K562 (cell line): ENCODE data around the gene LRRC47. TPM values are rescaled to one million over a fixed set of nuclear protein-coding genes. Genes with fewer than 3 reads are reported as not detected.

Experiments used
- ATAC-seq: fragments of 200-7000 bp; cut with Tn5 transposase; 3 replicates; pipeline ENCODE4 v1.9.1; 2020; ENCODE audit warnings: moderate library complexity
- BruUV-seq: library from RNA; stranded (reverse); fragments of 400-500 nt; replicated peaks from 2 replicates; lab custom pipeline; 2021; lab: Mats Ljungman, UMichigan
- CTCF ChIA-PET: fragments of 300-600 bp; formaldehyde crosslinking; extraction: SDS; loops from one replicate; lab custom pipeline; 2021; ENCODE audit warnings: low intra/inter-chr PET ratio; lab: Yijun Ruan, JAX
- POLR2A ChIA-PET: fragments of 300-600, 350-650 bp; sonication (Branson Sonifier 250); formaldehyde crosslinking; extraction: SDS; loops from one replicate; lab custom pipeline; 2021; ENCODE audit warnings: antibody characterized with exemption, inconsistent platforms; lab: Yijun Ruan, JAX
- DNase-seq, 4 experiments: peaks; one replicate each; pipeline versions ENCODE4 v3.0.0 to v3.0.0-alpha.2; 2011 to 2018; ENCODE audit warnings: low spot score in 3 of 4, mixed read lengths in 3 of 4; ENCODE audit errors: extremely low read depth in 1 of 4
- FAIRE-seq: peaks from 2 replicates; lab custom pipeline; 2011; peaks lifted over from hg19 to GRCh38; lab: Jason Lieb, UNC
- H2AFZ ChIP-seq: 2 replicates; pipeline ENCODE4 v1.6.0; 2011; ENCODE audit warnings: low read depth, low read length, control low read depth, inconsistent platforms
- H3K27ac ChIP-seq: fragments of 200-600 bp; 3 replicates; pipeline ENCODE4 v1.8.0; 2011; ENCODE audit warnings: low read depth, mild to moderate bottlenecking, control low read depth, inconsistent platforms, low read length, moderate library complexity, mixed read lengths; ENCODE audit errors: extremely low read depth
- H3K27me3 ChIP-seq, 2 experiments: fragments of 300-600 bp in 1 of 2; 2 replicates in 1 of 2; 3 replicates in 1 of 2; pipeline versions ENCODE4 v1.6.0 to v1.8.0; 2011; ENCODE audit warnings: inconsistent platforms in 2 of 2, low read length in 2 of 2, mild to moderate bottlenecking in 1 of 2, mixed read lengths in 1 of 2, moderate library complexity in 1 of 2; ENCODE audit not compliant: control insufficient read depth in 2 of 2, insufficient read depth in 2 of 2
- H3K36me3 ChIP-seq: fragments of 300-600 bp; 3 replicates; pipeline ENCODE4 v1.8.0; 2011; ENCODE audit warnings: mild to moderate bottlenecking, low read length, inconsistent platforms; ENCODE audit not compliant: control insufficient read depth, insufficient read depth
- H3K4me1 ChIP-seq, 2 experiments: fragments of 200-600 bp in 1 of 2; replicated peaks in 1 of 2; 2 replicates in 1 of 2; 3 replicates in 1 of 2; pipeline versions ENCODE4 v1.5.1 to v1.8.0; 2011; ENCODE audit warnings: inconsistent platforms in 2 of 2, low read length in 2 of 2, mild to moderate bottlenecking in 1 of 2, mixed read lengths in 1 of 2, moderate library complexity in 1 of 2; ENCODE audit not compliant: control insufficient read depth in 2 of 2, insufficient read depth in 2 of 2
- H3K4me2 ChIP-seq: 2 replicates; pipeline ENCODE4 v1.6.1; 2011; ENCODE audit warnings: low read length, control low read depth, inconsistent platforms, mixed read lengths; ENCODE audit not compliant: insufficient read depth
- H3K4me3 ChIP-seq: fragments of 200-600 bp; sonication (generic), shearing (Covaris generic); 2 replicates; pipeline ENCODE4 v1.5.1; 2016; ENCODE audit warnings: control low read depth, inconsistent platforms
- H3K79me2 ChIP-seq: fragments of 200-600 bp; 3 replicates; pipeline ENCODE4 v1.8.0; 2011; ENCODE audit warnings: low read length, inconsistent platforms; ENCODE audit not compliant: control insufficient read depth, insufficient read depth
- H3K9ac ChIP-seq, 2 experiments: 2 replicates each; pipeline versions ENCODE4 v1.6.0 to v1.6.1; 2011; ENCODE audit warnings: low read depth in 2 of 2, low read length in 2 of 2, control low read depth in 1 of 2, inconsistent platforms in 1 of 2, mild to moderate bottlenecking in 1 of 2, mixed read lengths in 1 of 2; ENCODE audit not compliant: insufficient read depth in 1 of 2
- H3K9me1 ChIP-seq: one replicate; pipeline ENCODE4 v1.6.0; 2011; ENCODE audit warnings: inconsistent platforms, mild to moderate bottlenecking, low read length, moderate library complexity; ENCODE audit not compliant: control insufficient read depth, insufficient read depth
- H3K9me3 ChIP-seq: replicated peaks from 2 replicates; pipeline ENCODE4 v1.5.1; 2011; ENCODE audit warnings: low read depth, low read length, inconsistent platforms; ENCODE audit not compliant: control insufficient read depth, insufficient read depth
- H4K20me1 ChIP-seq: replicated peaks from 2 replicates; pipeline ENCODE4 v1.6.1; 2011; ENCODE audit warnings: low read length, inconsistent platforms, mixed read lengths; ENCODE audit not compliant: control insufficient read depth, insufficient read depth
- ARID2 ChIP-seq: fragments of 450-650 bp; IDR thresholded peaks from 2 replicates; pipeline ENCODE4 v1.6.1; 2017; ENCODE audit warnings: antibody characterized with exemption, mild to moderate bottlenecking
- MAX ChIP-seq: sonication (generic); formaldehyde crosslinking; IDR thresholded peaks from 2 replicates; pipeline ENCODE4 v1.9.0; 2022; ENCODE audit warnings: mild to moderate bottlenecking, missing genetic modification reagents
- POLR2A ChIP-seq: fragments of 450-650 bp; conservative IDR thresholded peaks from 2 replicates; pipeline ENCODE4 v1.6.1; 2016
- POLR2G ChIP-seq: fragments of 200-400 bp; formaldehyde crosslinking; IDR thresholded peaks from 2 replicates; pipeline ENCODE4 v1.6.1; 2017; ENCODE audit warnings: low read depth, mild to moderate bottlenecking, antibody characterized with exemption, low read length, moderate library complexity
- RBM22 ChIP-seq: fragments of 200-400 bp; formaldehyde crosslinking; IDR thresholded peaks from 2 replicates; pipeline ENCODE4 v1.6.1; 2018; ENCODE audit warnings: low read length, low read depth; ENCODE audit not compliant: poor library complexity, severe bottlenecking
- ZNF12 ChIP-seq: sonication (generic); formaldehyde crosslinking; IDR thresholded peaks from 2 replicates; pipeline ENCODE4 v1.4.0; 2020; ENCODE audit warnings: mild to moderate bottlenecking, missing genetic modification reagents
- WGBS: fragments of 100-300 bp; shearing (Covaris generic); methylation state at CpG from one replicate; pipeline ENCODE4 v1.1.6; 2016; ENCODE audit warnings: low coverage, mixed read lengths; ENCODE audit not compliant: insufficient coverage; ENCODE audit errors: missing lambda C conversion rate; 5-methylcytosine and 5-hydroxymethylcytosine counted together
- in situ Hi-C: fragments of 300-500 bp; cut with MboI; formaldehyde crosslinking; loops from 4 replicates; pipeline ENCODE4 v1.15.0; 2018; ENCODE audit warnings: inconsistent platforms, mixed read lengths
- intact Hi-C: fragments of 100-400 bp; cut with micrococcal nuclease; formaldehyde crosslinking; loops from 2 replicates; pipeline ENCODE4 v1.14.2; 2022
- polyA plus RNA-seq, 8 experiments: library from polyadenylated mRNA; depleted of rRNA in 4 of 8; stranded (reverse) in 5 of 8; unstranded in 3 of 8; fragments of >200 nt; fragmentation: Nextera tagmentation in 2 of 8; fragmentation: Illumina TruSeq in 1 of 8; extraction: Ambion mirVana in 2 of 8; extraction: Trizol in 1 of 8; gene quantifications; 2 replicates each; pipeline versions ENCODE4 v1.2.1 to v1.2.3, GENCODE V29; 2011 to 2014; ENCODE audit warnings: inconsistent platforms in 1 of 8, missing spikeins in 1 of 8
- total RNA-seq, 7 experiments: library from RNA; depleted of rRNA in 6 of 7; stranded (reverse); fragments of >200 nt in 6 of 7; fragmentation: Illumina TruSeq in 2 of 7; extraction: Trizol in 2 of 7; gene quantifications; 2 replicates each; pipeline versions ENCODE4 v1.2.1 to v1.2.3, GENCODE V29; 2011 to 2021; ENCODE audit warnings: low replicate concordance in 1 of 7

Gene LRRC47
- total and polyA plus RNA-seq, 9 of the 15 experiments (the other 6 are each of a cell fraction or from before 2014, with no cell fraction given), result 4.6 to 68.0 (median 35.9) TPM

DNA sequence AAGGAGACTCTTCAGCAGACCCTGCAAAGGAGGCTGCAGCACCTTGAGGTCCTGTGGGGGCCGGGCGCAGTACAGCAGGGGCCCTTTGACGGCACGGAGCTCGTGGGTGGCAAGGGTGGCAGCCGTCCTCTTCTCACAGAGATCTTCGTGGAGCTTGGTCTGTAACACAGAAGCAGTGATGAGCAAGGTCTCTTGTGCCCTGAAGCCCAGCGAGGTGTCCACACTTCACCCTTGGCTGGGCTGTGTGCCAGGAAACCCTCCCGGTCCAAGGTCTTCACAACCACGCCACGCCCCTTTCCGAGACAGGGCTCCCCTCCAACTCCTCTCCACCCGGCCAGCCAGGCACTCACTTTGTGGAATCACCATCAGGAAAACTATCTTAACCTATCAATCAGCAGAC, 11.3 kb downstream of the LRRC47 start:
- Histone ChIP-seq H3K4me1 (peaks cover 0 to 31% of the 10 kb centered on the region in 2 experiments; a peak in 2 of 5 replicates), H3K9me1 (no peaks in the 10 kb centered on the region), H3K79me2 (peaks cover 26% of the 10 kb centered on the region), H3K4me2 (no peak overlapping the region), H3K4me3 (no peak overlapping the region), H2AFZ (no peak overlapping the region), H4K20me1 (peaks cover 7% of the 10 kb centered on the region; the same call in 1 of the 2 replicates), H3K27ac (no peak overlapping the region), H3K27me3 (no peaks in the 10 kb centered on the region), H3K9ac (no peak overlapping the region), H3K36me3 (peaks cover 98% of the 10 kb centered on the region), H3K9me3 (no peaks in the 10 kb centered on the region)
- no peak for FAIRE-seq
- CTCF ChIA-PET, result interaction anchor here (0.7 to 1.6 kb wide), 4 partner anchors 84 to 127 kb away, joined by 3 to 7 read pairs (median 5); no protein-coding TSS in a partner anchor
- POLR2A ChIA-PET, result interaction anchor here (1.0 to 5.0 kb wide), 5 partner anchors 9 to 70 kb away, joined by 3 to 41 read pairs (median 4); partner anchors contain the start of gene LRRC47
- no peak for TF ChIP-seq ARID2
- TF ChIP-seq ZNF12 (CRISPR knock-in tag), result no peak
- peak; percentile 23 for TF ChIP-seq RBM22
- TF ChIP-seq MAX (CRISPR knock-in tag), result no peak
- TF ChIP-seq POLR2G, result peak; percentile 55
- TF ChIP-seq POLR2A, result 0 out of 2 replicates have a peak, but pooled peaks have one; percentile 20
- ATAC-seq, result no peak
- no peak for DNase-seq
- in situ Hi-C loops (no loop called here), intact Hi-C loops (loop anchor here (1.0 kb wide), 2 partner anchors 16 to 122 kb away; no protein-coding TSS in a partner anchor)
- no TSS peak for BruUV-seq
- 82% methylated on average over 11 of the region's 13 CpGs for WGBS
